ENCODE results near the gene CENPN. TPM values are rescaled to one million over a fixed set of nuclear protein-coding genes. Genes with fewer than 3 reads are reported as not detected.

The CENPN gene
- total and polyA plus RNA-seq, 2 of the 13 experiments (the other 11 are each of a cell fraction or from before 2014, with no cell fraction given): 29.7 to 129 TPM

DNA sequence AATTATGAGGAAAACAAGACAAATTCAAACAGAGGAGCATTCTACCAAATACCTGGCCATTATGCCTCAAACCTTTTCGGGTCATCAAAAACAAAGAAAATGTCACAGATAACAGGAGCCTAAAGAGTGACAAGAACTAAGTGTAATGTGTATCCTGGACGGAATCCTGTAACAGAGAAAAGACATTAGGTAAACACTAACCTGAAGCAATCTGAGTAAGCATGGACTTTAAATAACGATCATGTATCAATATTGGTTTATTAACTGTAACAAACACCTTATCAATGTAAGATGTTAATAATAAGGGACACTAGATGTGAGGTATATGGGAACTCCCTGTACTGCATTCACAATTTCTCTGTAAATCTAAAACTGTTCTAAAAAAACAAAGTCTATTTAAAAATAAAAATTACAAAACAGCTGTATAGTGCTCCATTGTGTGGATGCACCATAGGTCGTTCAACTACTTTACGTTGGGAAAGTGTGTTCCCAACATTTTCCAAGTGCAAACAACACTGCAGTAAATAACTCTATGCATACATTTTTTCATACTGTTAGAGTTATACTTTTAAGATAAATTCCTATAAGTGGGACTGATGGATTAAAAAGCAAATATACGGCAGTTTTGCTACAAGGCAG is 15.1 kb upstream of the CENPN start (continued):
- TF ChIP-seq EEA1 (CRISPR knock-in tag; IDR thresholded peaks at IDR 0.05; ENCODE audit: borderline replicate concordance): no peak
- no peak for TF ChIP-seq ZBTB20 (CRISPR knock-in tag; IDR thresholded peaks at IDR 0.05; ENCODE audit: borderline replicate concordance, low read depth)
- TF ChIP-seq, protein P1, sequence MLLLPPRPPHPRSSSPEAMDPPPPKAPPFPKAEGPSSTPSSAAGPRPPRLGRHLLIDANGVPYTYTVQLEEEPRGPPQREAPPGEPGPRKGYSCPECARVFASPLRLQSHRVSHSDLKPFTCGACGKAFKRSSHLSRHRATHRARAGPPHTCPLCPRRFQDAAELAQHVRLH (CRISPR knock-in tag; IDR thresholded peaks at IDR 0.05; ENCODE audit: borderline replicate concordance, low read depth): no peak
- peak; percentile 78 for TF ChIP-seq HNF4A (CRISPR knock-in tag; IDR thresholded peaks at IDR 0.05)
- no peak for TF ChIP-seq ZFP36 (IDR thresholded peaks at IDR 0.05; ENCODE audit: borderline replicate concordance, low read depth, low read length, partially characterized antibody)
- TF ChIP-seq U2AF1 (optimal IDR thresholded peaks at IDR 0.05; ENCODE audit: low read depth, low read length): no peak
- TF ChIP-seq ETV6 (CRISPR knock-in tag; conservative IDR thresholded peaks at IDR 0.05): no peak
- peak; percentile 69 for TF ChIP-seq BCL6 (CRISPR knock-in tag; IDR thresholded peaks at IDR 0.05)
- TF ChIP-seq, protein P2, sequence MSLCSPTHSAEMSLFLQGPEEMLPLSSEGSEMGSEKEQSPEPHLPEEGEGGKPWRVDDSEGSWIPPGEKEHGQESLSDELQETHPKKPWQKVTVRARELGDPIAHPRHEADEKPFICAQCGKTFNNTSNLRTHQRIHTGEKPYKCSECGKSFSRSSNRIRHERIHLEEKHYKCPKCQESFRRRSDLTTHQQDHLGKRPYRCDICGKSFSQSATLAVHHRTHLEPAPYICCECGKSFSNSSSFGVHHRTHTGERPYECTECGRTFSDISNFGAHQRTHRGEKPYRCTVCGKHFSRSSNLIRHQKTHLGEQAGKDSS (CRISPR knock-in tag; IDR thresholded peaks at IDR 0.05; ENCODE audit: borderline replicate concordance, low read depth): no peak
- TF ChIP-seq FOXO1 (CRISPR knock-in tag; IDR thresholded peaks at IDR 0.05): peak; percentile 53; the same call in 1 of the 2 replicates
- peak; percentile 65; the same call in 1 of the 2 replicates for TF ChIP-seq NFIC (IDR thresholded peaks at IDR 0.05; ENCODE audit: low read length)
- TF ChIP-seq, protein P3, sequence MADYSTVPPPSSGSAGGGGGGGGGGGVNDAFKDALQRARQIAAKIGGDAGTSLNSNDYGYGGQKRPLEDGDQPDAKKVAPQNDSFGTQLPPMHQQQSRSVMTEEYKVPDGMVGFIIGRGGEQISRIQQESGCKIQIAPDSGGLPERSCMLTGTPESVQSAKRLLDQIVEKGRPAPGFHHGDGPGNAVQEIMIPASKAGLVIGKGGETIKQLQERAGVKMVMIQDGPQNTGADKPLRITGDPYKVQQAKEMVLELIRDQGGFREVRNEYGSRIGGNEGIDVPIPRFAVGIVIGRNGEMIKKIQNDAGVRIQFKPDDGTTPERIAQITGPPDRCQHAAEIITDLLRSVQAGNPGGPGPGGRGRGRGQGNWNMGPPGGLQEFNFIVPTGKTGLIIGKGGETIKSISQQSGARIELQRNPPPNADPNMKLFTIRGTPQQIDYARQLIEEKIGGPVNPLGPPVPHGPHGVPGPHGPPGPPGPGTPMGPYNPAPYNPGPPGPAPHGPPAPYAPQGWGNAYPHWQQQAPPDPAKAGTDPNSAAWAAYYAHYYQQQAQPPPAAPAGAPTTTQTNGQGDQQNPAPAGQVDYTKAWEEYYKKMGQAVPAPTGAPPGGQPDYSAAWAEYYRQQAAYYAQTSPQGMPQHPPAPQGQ (CRISPR knock-in tag; IDR thresholded peaks at IDR 0.05; ENCODE audit: borderline replicate concordance): no peak
- TF ChIP-seq ASH2L (IDR thresholded peaks at IDR 0.05; ENCODE audit: insufficient read length, low read depth, low read length): no peak
- TF ChIP-seq TBL1XR1 (IDR thresholded peaks at IDR 0.05; ENCODE audit: borderline replicate concordance, low read length, partially characterized antibody): peak; percentile 76
- TF ChIP-seq STAG1 (CRISPR knock-in tag; IDR thresholded peaks at IDR 0.05): no peak
- no peak for TF ChIP-seq MAFF (IDR thresholded peaks at IDR 0.05; ENCODE audit: low read depth, low read length)
- TF ChIP-seq, protein P4, sequence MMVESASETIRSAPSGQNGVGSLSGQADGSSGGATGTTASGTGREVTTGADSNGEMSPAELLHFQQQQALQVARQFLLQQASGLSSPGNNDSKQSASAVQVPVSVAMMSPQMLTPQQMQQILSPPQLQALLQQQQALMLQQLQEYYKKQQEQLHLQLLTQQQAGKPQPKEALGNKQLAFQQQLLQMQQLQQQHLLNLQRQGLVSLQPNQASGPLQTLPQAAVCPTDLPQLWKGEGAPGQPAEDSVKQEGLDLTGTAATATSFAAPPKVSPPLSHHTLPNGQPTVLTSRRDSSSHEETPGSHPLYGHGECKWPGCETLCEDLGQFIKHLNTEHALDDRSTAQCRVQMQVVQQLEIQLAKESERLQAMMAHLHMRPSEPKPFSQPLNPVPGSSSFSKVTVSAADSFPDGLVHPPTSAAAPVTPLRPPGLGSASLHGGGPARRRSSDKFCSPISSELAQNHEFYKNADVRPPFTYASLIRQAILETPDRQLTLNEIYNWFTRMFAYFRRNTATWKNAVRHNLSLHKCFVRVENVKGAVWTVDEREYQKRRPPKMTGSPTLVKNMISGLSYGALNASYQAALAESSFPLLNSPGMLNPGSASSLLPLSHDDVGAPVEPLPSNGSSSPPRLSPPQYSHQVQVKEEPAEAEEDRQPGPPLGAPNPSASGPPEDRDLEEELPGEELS (CRISPR knock-in tag; IDR thresholded peaks at IDR 0.05): peak; percentile 79
- TF ChIP-seq, protein P5, sequence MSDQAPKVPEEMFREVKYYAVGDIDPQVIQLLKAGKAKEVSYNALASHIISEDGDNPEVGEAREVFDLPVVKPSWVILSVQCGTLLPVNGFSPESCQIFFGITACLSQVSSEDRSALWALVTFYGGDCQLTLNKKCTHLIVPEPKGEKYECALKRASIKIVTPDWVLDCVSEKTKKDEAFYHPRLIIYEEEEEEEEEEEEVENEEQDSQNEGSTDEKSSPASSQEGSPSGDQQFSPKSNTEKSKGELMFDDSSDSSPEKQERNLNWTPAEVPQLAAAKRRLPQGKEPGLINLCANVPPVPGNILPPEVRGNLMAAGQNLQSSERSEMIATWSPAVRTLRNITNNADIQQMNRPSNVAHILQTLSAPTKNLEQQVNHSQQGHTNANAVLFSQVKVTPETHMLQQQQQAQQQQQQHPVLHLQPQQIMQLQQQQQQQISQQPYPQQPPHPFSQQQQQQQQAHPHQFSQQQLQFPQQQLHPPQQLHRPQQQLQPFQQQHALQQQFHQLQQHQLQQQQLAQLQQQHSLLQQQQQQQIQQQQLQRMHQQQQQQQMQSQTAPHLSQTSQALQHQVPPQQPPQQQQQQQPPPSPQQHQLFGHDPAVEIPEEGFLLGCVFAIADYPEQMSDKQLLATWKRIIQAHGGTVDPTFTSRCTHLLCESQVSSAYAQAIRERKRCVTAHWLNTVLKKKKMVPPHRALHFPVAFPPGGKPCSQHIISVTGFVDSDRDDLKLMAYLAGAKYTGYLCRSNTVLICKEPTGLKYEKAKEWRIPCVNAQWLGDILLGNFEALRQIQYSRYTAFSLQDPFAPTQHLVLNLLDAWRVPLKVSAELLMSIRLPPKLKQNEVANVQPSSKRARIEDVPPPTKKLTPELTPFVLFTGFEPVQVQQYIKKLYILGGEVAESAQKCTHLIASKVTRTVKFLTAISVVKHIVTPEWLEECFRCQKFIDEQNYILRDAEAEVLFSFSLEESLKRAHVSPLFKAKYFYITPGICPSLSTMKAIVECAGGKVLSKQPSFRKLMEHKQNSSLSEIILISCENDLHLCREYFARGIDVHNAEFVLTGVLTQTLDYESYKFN (CRISPR knock-in tag; conservative IDR thresholded peaks at IDR 0.05): peak; percentile 82
- TF ChIP-seq ZNF652 (CRISPR knock-in tag; IDR thresholded peaks at IDR 0.05; ENCODE audit: borderline replicate concordance, low read depth): no peak
- TF ChIP-seq FOXK2 (IDR thresholded peaks at IDR 0.05): 0 out of 2 replicates have a peak, but pooled peaks have one; percentile 58
- TF ChIP-seq ZMYM3 (CRISPR knock-in tag; IDR thresholded peaks at IDR 0.05): no peak
- TF ChIP-seq SMARCC2 (IDR thresholded peaks at IDR 0.05): peak; percentile 83; the same call in 1 of the 2 replicates

Data from HepG2 (cell line).